Kasumi-1 (cell line): ENCODE data around the gene RADIL.

Source experiments
- DNase-seq, 2 experiments: peaks; one replicate each; lab custom pipeline; 2025; lab: John Stamatoyannopoulos, UW

The RADIL gene

GRCh38 chr7:4792537-4793126 lies 90.9 kb downstream of the RADIL start:
- DNase-seq: no peak

GRCh38 chr7:4791738-4792536 lies 91.6 kb downstream of the RADIL start:
- peak; percentile 38 to 51 for DNase-seq

GRCh38 chr7:4791101-4791737 lies 92.3 kb downstream of the RADIL start:
- no peak for DNase-seq

GRCh38 chr7:4790516-4790991 lies 93.0 kb downstream of the RADIL start:
- DNase-seq: no peak

- no peak for DNase-seq
Measured at GRCh38 chr7:4790078-4790465, 93.4 kb downstream of the RADIL start.

GRCh38 chr7:4789194-4790077 lies 94.1 kb downstream of the RADIL start:
- no peak for DNase-seq

GRCh38 chr7:4788627-4789189 lies 94.8 kb downstream of the RADIL start:
- no peak for DNase-seq

GRCh38 chr7:4787947-4788626 lies 95.4 kb downstream of the RADIL start:
- DNase-seq: no peak

- DNase-seq: no peak
Measured at GRCh38 chr7:4787541-4787940, 96.0 kb downstream of the RADIL start.

- DNase-seq: no peak
Measured at GRCh38 chr7:4786015-4786414, 97.5 kb downstream of the RADIL start.

GRCh38 chr7:4785371-4785770 lies 98.1 kb downstream of the RADIL start:
- no peak for DNase-seq

GRCh38 chr7:4784799-4785198 lies 98.7 kb downstream of the RADIL start:
- DNase-seq: no peak

GRCh38 chr7:4783762-4784351 lies 99.7 kb downstream of the RADIL start:
- no peak for DNase-seq

GRCh38 chr7:4783292-4783652 lies 100.2 kb downstream of the RADIL start:
- DNase-seq: no peak

GRCh38 chr7:4782333-4783291 lies 100.9 kb downstream of the RADIL start:
- no peak for DNase-seq

- no peak for DNase-seq
Measured at GRCh38 chr7:4781366-4782069, 102.0 kb downstream of the RADIL start.

- DNase-seq: no peak
Measured at GRCh38 chr7:4779118-4779517, 104.4 kb downstream of the RADIL start.

GRCh38 chr7:4775848-4776623 lies 107.5 kb downstream of the RADIL start:
- DNase-seq: no peak
